Forelimb muscle (tissue), 1 donor: Measurements from ENCODE around the gene POP5. TPM values are rescaled to one million over a fixed set of nuclear protein-coding genes. Genes with fewer than 3 reads are reported as not detected.
"Not testable (repeated sequence)": the region's sequence is repeated elsewhere in the genome, so short reads cannot be mapped to it uniquely, and the experiment has no call there.

Source experiments
- DNase-seq: peaks from one replicate; pipeline ENCODE4 v3.0.0-alpha.2; 2013; ENCODE audit warnings: low read depth
- polyA plus RNA-seq: library from polyadenylated mRNA; unstranded; fragments of 120-200 nt; gene quantifications from one replicate; pipeline ENCODE4 v1.2.1, GENCODE V29; 2013; ENCODE audit not compliant: insufficient read length

POP5 gene
- polyA plus RNA-seq, 1 donor: 24.5 TPM

DNA sequence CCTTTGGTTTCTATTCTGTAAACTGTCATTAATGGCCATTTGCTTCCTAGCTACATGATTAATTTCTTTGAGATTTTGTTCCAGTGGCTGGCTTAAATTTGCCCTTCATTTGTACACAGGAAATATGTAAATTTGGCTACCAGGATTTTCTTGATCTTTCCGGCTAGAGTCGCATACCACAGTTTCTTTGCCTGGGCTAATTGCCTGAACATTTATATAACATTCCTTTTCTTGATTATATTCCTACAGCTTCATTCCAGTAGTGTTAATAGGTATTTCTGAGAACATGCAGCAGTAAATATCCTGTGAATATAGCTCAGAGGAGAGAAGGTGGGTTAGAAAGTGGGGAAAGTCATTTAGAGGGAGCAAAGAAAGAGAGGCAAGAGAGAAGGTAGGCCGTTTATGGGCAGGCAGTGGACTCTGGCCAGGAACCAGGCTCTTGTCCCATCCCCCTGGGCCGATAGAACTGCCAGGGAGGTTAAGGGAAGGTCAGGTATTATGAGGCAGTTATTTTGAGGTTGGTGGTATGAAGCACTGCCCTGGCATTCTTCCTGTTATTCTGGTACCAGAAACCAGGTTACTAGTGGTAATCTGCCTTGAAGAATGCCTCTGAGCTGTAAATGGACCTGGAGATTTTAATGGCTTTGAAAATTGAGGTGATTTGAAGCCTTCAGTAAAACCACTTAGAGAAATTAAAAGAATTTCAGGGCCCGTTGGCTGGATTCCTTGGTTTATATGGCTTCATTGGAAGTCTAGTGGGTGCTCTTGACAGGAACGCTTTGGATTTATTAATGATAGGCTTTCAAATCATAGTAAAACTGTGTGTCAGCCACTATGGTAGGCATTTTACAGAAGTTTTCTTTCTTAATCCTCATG, 42.7 kb downstream of the POP5 start:
- no peak for DNase-seq

DNA sequence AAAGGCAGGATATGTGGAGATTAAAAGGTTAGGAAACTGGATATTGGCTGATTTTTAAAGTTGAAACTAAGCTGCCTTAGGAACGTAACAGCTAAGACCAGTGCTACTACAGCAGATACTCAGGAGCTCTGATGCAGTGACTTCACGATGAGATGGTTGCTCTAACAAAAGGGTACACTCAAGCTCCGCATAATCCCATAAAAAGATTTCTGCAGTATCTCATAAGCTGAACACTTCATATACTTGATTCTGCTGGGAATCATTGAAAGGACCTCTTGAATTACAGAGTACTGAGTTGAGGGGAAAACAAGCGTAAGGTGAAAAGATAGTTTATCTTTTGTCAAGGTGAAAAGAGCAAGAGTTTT, 43.4 kb downstream of the POP5 start:
- no peak for DNase-seq

DNA sequence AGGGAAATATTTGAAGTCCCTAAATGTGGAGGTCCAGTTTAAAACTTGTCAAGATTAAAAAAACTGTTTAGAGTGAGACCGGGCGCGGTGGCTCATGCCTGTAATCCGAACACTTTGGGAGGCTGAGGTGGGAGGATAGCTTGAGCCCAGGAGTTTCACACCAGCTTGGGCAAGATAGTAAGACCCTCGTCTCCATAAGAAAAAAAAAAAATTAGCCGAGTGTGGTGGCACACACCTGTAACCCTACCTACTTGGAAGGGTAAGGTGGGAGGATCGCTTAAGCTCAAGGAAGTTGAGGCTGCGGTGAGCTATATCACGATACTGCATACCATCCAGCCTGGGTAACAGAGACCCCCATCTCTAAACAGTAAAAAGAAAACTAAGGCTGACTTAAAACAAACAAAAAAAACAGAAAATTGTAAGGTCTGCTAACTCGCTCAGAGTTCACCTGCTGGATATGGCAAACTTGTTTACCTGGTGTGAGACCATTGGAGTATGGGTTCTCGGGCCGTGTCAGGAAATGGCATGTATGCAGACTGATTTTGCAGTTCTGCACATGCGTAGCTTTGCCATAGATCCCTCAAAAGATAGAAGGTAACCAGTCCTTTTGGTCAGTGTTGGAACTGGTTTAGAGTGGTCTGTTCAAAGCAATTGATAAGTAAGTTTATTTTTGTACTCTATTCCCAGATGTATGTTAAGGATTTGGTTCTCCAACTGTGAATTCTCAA, 45.0 kb downstream of the POP5 start:
- no peak for DNase-seq

DNA sequence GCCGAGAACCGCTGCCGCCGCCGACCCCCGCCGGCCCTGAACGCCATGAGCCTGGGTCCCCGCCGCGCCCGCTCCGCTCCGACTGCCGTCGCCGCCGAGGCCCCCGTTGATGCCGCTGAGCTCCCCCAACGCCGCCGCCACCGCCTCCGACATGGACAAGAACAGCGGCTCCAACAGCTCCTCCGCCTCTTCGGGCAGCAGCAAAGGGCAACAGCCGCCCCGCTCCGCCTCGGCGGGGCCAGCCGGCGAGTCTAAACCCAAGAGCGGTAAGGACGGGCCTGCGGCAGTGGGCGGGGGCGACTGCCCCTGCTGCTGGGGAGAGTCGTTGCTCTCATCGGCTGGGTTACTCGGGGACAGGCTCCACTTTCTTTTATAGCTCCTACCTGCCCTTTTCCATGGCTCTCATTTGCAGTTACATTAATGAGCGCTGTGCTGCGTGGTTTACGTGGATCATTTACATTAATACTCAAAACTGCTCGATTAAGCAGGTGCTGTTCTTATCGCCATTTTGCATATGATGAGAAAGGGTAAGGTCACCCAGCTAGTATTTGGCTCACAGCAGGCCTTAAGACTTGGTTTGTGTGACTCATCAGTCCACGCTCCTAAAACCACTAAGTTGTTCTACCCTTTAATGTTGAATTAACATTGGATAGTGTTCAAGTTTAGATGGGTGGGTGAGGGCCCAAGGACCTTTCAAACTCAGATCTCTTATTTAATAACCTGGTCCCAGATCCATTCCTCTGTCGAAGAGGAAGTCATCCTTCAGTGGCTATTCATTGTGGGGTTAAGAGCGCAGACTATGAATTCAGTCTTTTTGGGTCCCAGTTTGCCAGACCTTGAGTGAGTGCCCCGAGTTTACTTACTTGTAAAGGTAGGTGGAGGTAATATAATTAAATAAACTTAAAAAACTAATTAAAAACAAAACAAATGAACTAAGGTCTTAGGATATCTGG, 46.2 kb downstream of the POP5 start:
- DNase-seq: peak; percentile 17

DNA sequence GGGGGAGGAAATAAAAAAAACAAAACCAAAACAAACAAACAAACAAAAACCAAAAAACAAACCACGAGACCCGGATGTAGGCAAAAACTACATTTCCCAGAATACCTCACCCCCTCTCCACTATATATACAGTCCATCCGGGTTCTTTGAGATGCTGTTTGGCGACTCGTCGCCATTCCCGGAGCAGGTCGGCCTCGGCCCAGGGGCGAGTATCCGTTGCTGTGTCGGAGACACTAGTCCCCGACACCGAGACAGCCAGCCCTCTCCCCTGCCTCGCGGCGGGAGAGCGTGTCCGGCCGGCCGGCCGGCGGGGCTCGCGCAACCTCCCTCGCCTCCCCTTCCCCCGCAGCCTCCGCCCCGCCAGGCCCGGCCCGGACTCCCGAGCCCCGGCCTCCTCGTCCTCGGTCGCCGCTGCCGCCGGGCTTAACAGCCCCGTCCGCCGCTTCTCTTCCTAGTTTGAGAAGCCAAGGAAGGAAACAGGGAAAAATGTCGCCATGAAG, 46.9 kb downstream of the POP5 start, which contains the start of gene RNF10:
Gene RNF10, plus strand, starts transcription at position 154 of the 500 bp plus-strand sequence. CDS start 456 bp downstream, outside the sequence.
- peak; percentile 86 for DNase-seq

DNA sequence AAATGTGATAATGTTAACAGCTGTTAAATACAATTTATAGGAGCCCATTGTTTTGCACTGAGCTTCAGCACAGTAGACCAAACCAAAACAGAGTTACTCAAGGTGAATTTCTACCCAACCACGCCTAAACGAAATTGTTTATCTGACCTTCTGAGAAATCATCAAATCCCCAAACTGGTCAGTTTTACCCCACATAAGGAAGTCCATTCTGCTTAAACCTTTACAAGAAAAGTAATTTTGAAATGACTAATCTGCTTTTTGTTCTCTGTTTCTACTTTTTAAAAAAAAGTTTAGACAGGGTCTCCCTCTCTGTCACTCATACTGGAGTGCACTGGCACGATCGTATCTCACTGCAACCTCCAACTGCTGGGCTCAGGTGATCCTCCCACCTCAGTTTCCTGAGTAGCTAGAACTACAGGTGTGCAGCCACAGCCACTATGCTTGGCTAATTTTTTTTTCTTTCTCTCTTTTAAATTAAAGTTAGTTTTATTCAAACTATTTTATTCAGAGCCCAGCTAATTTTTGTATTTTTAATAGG, 48.4 kb downstream of the POP5 start:
- no peak for DNase-seq

DNA sequence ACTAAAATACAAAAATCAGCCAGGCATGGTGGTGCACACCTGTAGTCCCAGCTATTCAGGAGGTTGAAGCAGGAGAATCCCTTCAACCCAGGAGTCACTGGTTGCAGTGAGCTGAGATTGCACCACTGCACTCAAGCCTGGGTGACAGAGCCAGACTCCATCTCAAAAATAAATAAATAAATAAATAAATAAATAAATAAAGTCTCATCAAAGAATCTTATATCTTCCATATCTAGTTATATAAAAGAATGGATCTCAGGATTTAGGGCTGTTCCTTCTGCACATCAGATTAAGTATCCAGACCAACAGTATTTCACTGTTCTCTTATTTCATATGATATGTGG, 50.8 kb downstream of the POP5 start:
- not testable (repeated sequence) for DNase-seq

DNA sequence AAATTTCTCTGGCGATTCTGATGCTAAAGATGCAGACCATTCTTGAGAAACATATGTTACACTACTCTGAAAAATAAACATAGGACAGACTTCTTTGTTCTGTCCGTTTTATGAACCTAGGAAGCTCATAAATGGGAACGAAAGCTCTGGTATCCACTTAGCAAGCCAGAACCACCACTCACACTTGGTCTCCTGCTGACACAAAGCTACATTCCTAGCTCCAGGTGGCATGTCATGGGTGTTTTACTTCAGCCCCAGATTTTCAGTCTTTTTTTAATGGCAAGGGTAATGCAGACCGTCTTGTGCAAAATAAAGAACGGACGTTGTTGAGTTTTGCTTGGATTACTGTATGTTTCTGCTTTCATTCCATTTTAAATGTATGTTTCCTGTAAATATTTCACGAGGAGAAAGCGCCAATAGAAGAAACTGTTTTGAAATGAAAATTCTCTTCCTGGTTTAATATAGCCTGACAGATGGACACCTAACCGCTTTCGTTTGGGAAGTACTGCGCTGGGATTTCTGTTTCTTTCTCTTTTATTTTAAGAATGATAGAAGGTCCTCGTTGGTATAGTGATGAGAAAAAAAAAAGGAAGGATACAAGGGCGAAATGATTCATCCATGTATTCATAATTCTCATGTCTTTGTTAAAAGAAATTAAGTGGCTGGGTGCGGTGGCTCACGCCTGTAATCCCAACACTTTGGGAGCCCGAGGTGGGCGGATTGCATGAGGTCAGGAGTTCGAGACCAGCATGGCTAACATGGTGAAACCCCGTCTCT, 51.4 kb downstream of the POP5 start:
- DNase-seq: no peak

DNA sequence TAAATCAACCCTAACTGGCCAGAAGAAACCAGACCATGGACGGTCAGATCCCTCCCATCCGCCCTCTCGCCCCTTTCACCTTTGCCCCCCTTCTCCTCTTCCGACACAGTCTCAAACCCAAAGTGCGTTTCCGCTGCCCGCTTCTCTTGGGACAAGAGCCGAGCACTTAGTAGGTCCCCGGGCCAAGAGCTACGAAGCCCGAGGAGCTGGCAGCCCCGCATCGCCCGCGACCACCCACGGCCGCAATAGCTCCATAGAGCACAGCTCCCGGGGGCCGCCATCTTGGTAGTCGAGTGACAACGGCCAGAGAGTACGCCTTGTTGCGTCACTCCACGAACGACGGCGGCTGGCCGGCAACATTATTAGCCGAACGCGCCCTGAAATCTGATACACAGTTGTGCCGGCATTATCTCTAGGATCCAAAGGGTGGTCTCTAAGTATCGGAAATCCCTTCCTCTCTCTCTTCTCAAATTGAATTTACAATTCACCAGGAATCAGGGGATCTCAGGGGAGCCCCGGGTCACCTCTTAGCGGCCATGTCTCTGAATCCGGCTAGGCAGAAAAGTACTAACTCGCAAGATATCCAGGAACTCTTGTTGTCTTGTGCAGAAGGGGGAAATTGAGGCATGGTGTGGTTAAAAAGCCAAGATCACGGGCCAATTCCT, 52.2 kb downstream of the POP5 start, which contains the start of gene COQ5:
Gene COQ5, minus strand, starts transcription at position 298 of the 665 bp plus-strand sequence. Its CDS starts 17 bp downstream, at position 281.
- DNase-seq: peak; percentile 69

Other genes starting within 250 kb of the POP5 start
- gene MSI1, start 212.2 kb downstream of the POP5 start, polyA plus RNA-seq: 4.4 TPM
- gene COX6A1, start 143.3 kb downstream of the POP5 start, polyA plus RNA-seq: 96.9 TPM
- 35.0 TPM for gene TRIAP1, start 135.0 kb downstream of the POP5 start, polyA plus RNA-seq
- 15.0 TPM for gene GATC, start 135.0 kb downstream of the POP5 start, polyA plus RNA-seq
- 84.8 TPM for gene SRSF9, start 111.7 kb downstream of the POP5 start, polyA plus RNA-seq
- 284 TPM for gene DYNLL1, start 85.3 kb downstream of the POP5 start, polyA plus RNA-seq
- gene COQ5, start 52.2 kb downstream of the POP5 start, polyA plus RNA-seq: 44.8 TPM
- 146 TPM for gene RNF10, start 47.0 kb downstream of the POP5 start, polyA plus RNA-seq
- 2.5 TPM for gene CABP1, start 59.2 kb upstream of the POP5 start, polyA plus RNA-seq
- gene MLEC, start 105.7 kb upstream of the POP5 start, polyA plus RNA-seq: 59.2 TPM
- gene UNC119B, start 129.1 kb upstream of the POP5 start, polyA plus RNA-seq: 11.8 TPM
- gene ACADS, start 144.4 kb upstream of the POP5 start, polyA plus RNA-seq: 19.8 TPM